ENCODE results near the gene CA10. TPM values are rescaled to one million over a fixed set of nuclear protein-coding genes. Genes with fewer than 3 reads are reported as not detected.

CA10 gene
- polyA plus RNA-seq, 3 donors from 2014 or later, result not detected

DNA sequence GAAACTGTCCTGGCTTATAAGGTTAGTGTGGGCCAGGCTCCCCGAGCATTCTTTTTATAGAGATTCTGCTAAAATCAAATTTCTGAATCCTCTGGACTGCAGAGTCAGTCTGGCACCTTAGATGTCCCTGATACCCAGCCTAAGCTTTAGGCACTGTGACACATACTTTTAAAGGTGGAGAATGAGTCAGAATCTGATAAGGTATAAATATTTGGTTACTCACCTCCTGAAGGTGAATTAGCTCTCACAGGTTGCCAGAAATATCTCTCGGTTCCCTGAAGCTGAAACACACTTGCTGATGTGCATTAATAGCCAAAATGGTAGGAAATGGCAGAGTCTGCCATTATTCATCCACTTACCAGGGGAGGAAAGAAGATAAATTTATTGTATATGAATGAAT, 451.3 kb downstream of the CA10 start:
- Mint-ChIP-seq H3K36me3 (no peaks in the 10 kb centered on the region), H3K27ac (no peak overlapping the region), H3K9me3 (peaks cover 0 to 2% (median 0%) of the 10 kb centered on the region in 6 donors), H3K4me1 (no peaks in the 10 kb centered on the region), H3K4me3 (no peak overlapping the region), H3K27me3 (ENCODE audit: low read depth in 3 of 3) (peaks cover 0 to 4% (median 2%) of the 10 kb centered on the region in 3 donors)
- DNase-seq, result no peak

GRCh38 chr17:51706093-51706492, 452.4 kb downstream of the CA10 start:
- Mint-ChIP-seq H3K27ac (no peak overlapping the region), H3K4me1 (no peaks in the 10 kb centered on the region), H3K4me3 (no peak overlapping the region), H3K27me3 (ENCODE audit: low read depth in 3 of 3) (peaks cover 0 to 2% (median 2%) of the 10 kb centered on the region in 3 donors), H3K9me3 (peaks cover 0 to 2% (median 0%) of the 10 kb centered on the region in 6 donors), H3K36me3 (no peaks in the 10 kb centered on the region)
- DNase-seq, result no peak

DNA sequence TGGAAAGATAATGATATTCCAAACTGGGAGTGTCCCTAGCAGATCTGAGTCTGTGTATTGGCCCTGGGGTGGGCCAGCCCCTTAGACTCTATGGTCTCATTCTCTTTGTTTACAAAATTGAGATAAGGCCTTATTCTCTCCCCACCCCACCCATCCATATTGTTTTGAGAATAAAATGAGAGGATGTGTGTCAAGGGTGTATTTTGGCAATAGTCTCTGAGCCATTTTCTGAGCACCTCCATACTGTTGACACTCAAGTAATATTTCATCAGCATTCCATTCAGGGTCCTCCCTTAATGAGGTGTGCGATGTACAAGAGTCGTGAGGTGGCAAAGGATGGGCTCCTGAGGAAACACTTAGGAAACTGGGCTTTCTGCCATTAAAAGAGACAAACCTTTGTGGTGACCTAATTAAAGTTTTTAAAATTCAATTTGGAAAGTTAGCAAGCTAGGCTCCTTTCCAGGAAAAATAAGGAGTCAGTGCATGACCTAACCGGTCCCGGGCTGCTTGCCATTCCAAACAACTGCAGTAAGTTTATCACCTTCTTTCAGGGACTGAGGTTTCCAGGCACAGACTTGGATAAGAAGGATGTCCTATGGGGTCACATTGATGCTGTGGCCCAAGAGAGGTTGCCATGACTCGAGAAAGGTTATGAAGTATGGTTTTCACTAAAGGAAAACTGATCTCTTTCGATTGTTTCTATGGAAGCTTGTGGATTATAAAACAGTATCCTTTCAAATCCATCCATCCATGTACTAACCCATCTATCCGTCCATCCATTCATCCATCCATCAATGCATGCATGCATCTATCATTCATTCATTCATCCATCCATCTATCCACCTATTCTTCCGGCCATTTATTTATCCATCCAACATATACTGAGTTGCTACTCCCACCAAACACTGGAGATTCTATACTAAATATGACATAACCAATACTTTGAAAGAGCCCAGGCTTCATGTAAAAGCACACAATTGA, 454.9 kb downstream of the CA10 start:
- no peaks in the 10 kb centered on the region for H3K36me3 Mint-ChIP-seq
- no peaks in the 10 kb centered on the region for H3K4me1 Mint-ChIP-seq
- DNase-seq, result no peak
- H3K27me3 Mint-ChIP-seq (ENCODE audit: low read depth in 3 of 3), result peaks cover 0 to 2% (median 2%) of the 10 kb centered on the region in 3 donors
- peaks cover 0 to 2% (median 0%) of the 10 kb centered on the region in 6 donors for H3K9me3 Mint-ChIP-seq
- H3K27ac Mint-ChIP-seq, result no peak overlapping the region
- H3K4me3 Mint-ChIP-seq, result no peak overlapping the region

DNA sequence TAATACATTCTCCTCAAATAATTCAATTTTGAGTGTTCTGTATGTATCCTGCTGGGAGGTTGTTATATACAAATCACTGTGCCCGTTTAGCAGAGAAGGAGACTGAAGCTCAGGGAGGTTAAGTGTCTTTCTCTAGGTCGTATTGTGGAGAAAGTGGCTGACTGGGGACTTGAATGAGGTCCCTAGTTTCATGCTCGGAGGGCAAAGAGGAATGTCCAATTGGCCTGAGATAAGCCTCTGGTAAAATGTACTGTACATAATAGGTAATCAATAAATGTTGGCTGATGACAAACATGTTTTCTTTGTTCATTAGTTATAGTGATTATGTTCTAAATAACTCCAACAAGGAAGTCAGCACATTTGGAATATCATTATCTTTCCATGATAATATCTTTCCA, 455.6 kb downstream of the CA10 start:
- no peak overlapping the region for H3K4me3 Mint-ChIP-seq
- H3K27me3 Mint-ChIP-seq (ENCODE audit: low read depth in 3 of 3), result peaks cover 0 to 2% (median 0%) of the 10 kb centered on the region in 3 donors
- no peaks in the 10 kb centered on the region for H3K36me3 Mint-ChIP-seq
- peaks cover 0 to 2% (median 0%) of the 10 kb centered on the region in 6 donors for H3K9me3 Mint-ChIP-seq
- no peaks in the 10 kb centered on the region for H3K4me1 Mint-ChIP-seq
- DNase-seq, result no peak
- H3K27ac Mint-ChIP-seq, result no peak overlapping the region

GRCh38 chr17:51701501-51701900, 457.0 kb downstream of the CA10 start:
- no peak for DNase-seq
- Mint-ChIP-seq H3K36me3 (no peaks in the 10 kb centered on the region), H3K27me3 (ENCODE audit: low read depth in 3 of 3) (peaks cover 1 to 4% (median 3%) of the 10 kb centered on the region in 3 donors), H3K4me1 (no peaks in the 10 kb centered on the region), H3K9me3 (peaks cover 0 to 5% (median 0%) of the 10 kb centered on the region in 6 donors), H3K4me3 (no peak overlapping the region), H3K27ac (no peak overlapping the region)

- Mint-ChIP-seq H3K27me3 (ENCODE audit: low read depth in 3 of 3) (peaks cover 4 to 8% (median 5%) of the 10 kb centered on the region in 3 donors), H3K27ac (no peak overlapping the region), H3K9me3 (peaks cover 0 to 6% (median 0%) of the 10 kb centered on the region in 6 donors), H3K36me3 (no peaks in the 10 kb centered on the region), H3K4me3 (no peak overlapping the region), H3K4me1 (no peaks in the 10 kb centered on the region)
- DNase-seq, result no peak
Observed at GRCh38 chr17:51700011-51700760, 458.3 kb downstream of the CA10 start.

DNA sequence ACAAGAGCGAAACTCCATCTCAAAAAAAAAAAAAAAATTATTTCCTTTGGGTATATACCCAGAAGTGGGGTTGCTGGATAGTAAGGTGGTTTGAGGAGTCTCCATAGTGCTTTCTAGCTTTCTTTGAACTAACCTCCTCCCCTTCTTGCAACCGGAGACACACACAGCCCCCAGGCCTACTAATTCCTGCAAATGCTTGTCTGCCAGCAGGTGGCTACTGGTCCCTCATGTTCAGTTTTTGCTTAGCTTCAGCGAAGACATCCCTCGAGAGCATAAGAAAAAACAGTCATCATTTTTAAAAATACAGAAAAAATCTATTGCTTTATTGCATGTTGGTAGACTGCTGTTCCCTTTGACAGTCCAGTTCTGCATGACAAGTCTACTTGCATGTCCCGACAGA, 459.2 kb downstream of the CA10 start:
- Mint-ChIP-seq H3K4me3 (no peak overlapping the region), H3K27ac (no peak overlapping the region), H3K36me3 (no peaks in the 10 kb centered on the region), H3K27me3 (ENCODE audit: low read depth in 3 of 3) (peaks cover 5 to 8% (median 5%) of the 10 kb centered on the region in 3 donors), H3K4me1 (no peaks in the 10 kb centered on the region), H3K9me3 (peaks cover 0 to 6% (median 0%) of the 10 kb centered on the region in 6 donors)
- DNase-seq, result no peak

DNA sequence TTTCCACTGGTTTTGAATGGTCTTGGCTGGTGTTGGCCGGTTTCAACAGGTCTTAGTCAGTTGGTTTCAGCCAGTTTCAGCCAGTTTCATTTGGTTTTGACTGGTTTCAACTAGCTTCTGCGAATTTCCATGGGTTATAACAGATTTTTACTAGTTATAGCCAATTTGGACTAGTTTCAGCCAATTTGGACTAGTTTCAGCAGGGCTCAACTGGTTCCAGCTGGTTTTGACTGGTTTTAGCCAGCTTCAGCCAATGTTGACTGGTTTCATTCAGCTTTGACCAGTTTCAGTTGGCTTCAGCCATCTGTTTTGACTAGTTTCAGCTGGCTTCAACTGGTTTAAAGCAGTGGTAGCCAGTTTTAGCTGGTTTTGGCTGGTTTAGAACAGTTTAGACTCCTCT, 465.6 kb downstream of the CA10 start:
- H3K4me1 Mint-ChIP-seq, result peaks cover 0 to 3% of the 10 kb centered on the region in 2 donors
- no peak for DNase-seq

DNA sequence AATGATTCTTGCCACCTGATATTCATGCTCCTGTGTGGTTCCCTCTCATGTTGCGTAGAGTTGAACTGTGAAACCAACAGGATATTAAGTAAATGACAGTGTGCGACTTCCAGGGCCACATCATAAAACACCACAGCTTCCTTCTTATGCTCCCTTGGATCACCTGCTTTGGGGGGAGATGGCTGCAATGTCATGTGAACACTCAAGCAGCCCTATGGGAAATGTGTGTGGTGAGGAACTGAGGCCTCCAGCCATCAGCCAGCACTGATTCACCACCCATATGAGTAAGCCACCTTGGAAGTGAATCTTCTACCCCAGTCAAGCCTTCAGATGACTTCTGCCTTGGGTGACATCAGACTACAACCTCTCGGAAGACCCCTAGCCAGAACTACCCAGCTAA, 470.6 kb downstream of the CA10 start:
- DNase-seq, result peak in 2 of 3 donors; percentile 10 to 17
- Mint-ChIP-seq H3K4me1 (peaks cover 2 to 13% of the 10 kb centered on the region in 2 donors), H3K9me3 (peaks cover 0 to 2% (median 0%) of the 10 kb centered on the region in 6 donors), H3K27ac (no peak overlapping the region), H3K4me3 (no peak overlapping the region), H3K27me3 (ENCODE audit: low read depth in 3 of 3) (peaks cover 0 to 8% (median 2%) of the 10 kb centered on the region in 3 donors), H3K36me3 (no peaks in the 10 kb centered on the region)

More for the DNA sequence above, 465.6 kb downstream of the CA10 start:
- Mint-ChIP-seq H3K4me3 (no peak overlapping the region), H3K27me3 (ENCODE audit: low read depth in 3 of 3) (peaks cover 5 to 11% (median 8%) of the 10 kb centered on the region in 3 donors), H3K27ac (no peak overlapping the region), H3K9me3 (peaks cover 0 to 6% (median 0%) of the 10 kb centered on the region in 6 donors), H3K36me3 (no peaks in the 10 kb centered on the region)

DNA sequence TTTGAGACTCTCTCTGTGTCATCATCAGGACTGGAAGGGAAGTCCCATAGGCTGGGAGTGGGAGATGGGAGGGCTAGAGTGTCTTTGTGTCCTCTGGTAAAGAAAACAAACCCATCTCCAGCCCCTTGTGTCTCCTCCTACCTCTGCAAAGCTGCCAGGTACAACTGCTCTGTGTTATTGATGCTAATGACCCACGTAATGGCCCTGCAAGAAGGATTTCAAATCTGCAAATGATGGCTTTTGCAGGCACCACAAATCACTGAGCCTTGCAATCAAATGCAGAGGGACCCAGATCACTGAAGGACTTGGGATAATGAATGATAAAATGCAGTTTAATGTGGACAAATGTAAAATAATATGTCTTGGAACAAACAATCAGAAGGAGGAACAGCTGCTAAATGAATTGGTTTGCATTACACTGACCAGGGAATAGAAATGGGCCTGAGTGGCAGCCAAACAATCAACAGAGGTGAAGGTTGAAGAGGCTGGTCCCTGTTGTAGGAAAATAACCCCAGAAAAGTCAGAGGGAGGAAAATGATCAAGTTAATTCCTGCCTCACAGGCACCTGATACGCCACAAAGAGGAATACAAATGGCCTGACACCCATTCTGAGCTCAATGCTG, 473.1 kb downstream of the CA10 start:
- H3K27ac Mint-ChIP-seq, result no peak overlapping the region
- no peaks in the 10 kb centered on the region for H3K36me3 Mint-ChIP-seq
- peaks cover 0 to 9% (median 4%) of the 10 kb centered on the region in 3 donors for H3K27me3 Mint-ChIP-seq (ENCODE audit: low read depth in 3 of 3)
- peaks cover 0 to 2% (median 0%) of the 10 kb centered on the region in 6 donors for H3K9me3 Mint-ChIP-seq
- DNase-seq, result no peak
- H3K4me3 Mint-ChIP-seq, result no peak overlapping the region
- H3K4me1 Mint-ChIP-seq, result peaks cover 11 to 32% of the 10 kb centered on the region in 2 donors

DNA sequence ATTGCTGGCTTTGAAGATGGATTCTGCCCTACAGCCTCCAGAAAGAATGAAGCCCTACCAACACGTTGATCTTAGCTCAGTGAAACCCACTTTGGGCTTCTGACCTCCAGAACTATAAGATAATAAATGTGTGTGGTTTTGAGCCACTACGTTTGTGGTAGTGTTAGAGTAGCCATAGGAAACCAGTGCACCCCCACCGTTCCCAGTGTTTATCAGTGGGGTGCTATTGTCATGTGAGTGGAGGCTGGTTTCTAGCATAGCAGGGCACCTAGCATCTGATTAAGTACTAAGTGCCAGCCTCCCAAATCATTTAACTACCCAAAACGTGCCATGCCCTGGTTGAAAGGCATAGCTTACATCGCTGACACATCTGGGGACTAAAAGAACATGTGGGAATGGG, 474.3 kb downstream of the CA10 start:
- Mint-ChIP-seq H3K27ac (no peak overlapping the region), H3K4me3 (no peak overlapping the region), H3K36me3 (no peaks in the 10 kb centered on the region), H3K27me3 (ENCODE audit: low read depth in 3 of 3) (peaks cover 0 to 14% (median 2%) of the 10 kb centered on the region in 3 donors), H3K4me1 (peaks cover 11 to 32% of the 10 kb centered on the region in 2 donors), H3K9me3 (peaks cover 0 to 3% (median 0%) of the 10 kb centered on the region in 6 donors)
- DNase-seq, result no peak

DNA sequence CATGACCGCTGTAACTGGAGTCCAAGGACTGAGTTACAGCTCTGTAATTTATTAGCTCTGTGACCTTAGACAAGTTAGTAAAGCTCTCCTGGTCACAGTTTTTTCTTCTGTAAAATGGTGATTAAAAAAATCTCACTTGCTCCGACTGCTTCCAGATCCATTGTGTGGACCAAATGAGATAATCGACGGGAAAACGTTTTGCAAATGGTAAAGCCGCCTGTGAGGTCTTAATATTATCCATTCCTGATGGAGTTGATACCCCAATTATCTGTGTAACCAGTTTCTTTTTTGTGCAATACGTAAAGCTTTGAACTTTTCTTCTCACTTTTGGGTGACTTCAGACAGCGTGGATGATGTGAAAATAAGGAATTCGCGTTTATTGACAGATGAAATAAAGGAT, 475.2 kb downstream of the CA10 start:
- DNase-seq, result no peak
- H3K27ac Mint-ChIP-seq, result no peak overlapping the region
- H3K4me3 Mint-ChIP-seq, result no peak overlapping the region
- peaks cover 0 to 17% (median 2%) of the 10 kb centered on the region in 3 donors for H3K27me3 Mint-ChIP-seq (ENCODE audit: low read depth in 3 of 3)
- peaks cover 0 to 4% (median 0%) of the 10 kb centered on the region in 6 donors for H3K9me3 Mint-ChIP-seq
- H3K4me1 Mint-ChIP-seq, result peaks cover 11 to 32% of the 10 kb centered on the region in 2 donors
- no peaks in the 10 kb centered on the region for H3K36me3 Mint-ChIP-seq

DNA sequence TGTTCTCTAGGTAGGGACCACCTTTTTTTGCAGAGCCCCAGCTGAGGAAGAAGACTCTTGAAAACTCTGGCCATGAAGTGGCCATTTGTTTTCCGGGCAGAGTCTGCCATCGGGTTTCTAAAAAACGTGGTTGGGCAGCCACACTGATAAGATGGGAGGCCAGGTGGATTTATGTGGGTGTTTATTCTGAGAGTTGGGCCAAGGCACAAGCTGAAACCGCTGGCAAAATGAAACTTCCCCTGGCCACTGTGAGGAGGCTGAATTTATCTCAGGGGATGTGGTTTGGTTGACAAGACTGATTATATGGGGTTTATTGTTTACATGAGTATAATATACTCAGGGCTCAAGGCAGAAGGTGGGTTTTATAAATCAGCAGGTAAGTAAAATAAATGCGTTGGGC, 476.4 kb downstream of the CA10 start:
- Mint-ChIP-seq H3K9me3 (peaks cover 0 to 4% (median 0%) of the 10 kb centered on the region in 6 donors), H3K27me3 (ENCODE audit: low read depth in 3 of 3) (peaks cover 0 to 17% (median 2%) of the 10 kb centered on the region in 3 donors)

More for the DNA sequence above, 476.4 kb downstream of the CA10 start:
- Mint-ChIP-seq H3K4me1 (peaks cover 13 to 34% of the 10 kb centered on the region in 2 donors), H3K4me3 (peak overlapping the region; percentile 9 to 56 (median 29)), H3K27ac (peak overlapping the region in 5 of 6 donors; percentile 1 to 45 (median 22)), H3K36me3 (no peaks in the 10 kb centered on the region)
- peak; percentile 16 to 32 (median 20) for DNase-seq

Data from immature natural killer cell (primary cell).